NCI-H524 treated with DMSO at 0.1 percent for 48 hours (cell line): ENCODE results near the gene BSDC1.
"Not testable (repeated sequence)": the region's sequence is repeated elsewhere in the genome, so short reads cannot be mapped to it uniquely, and the experiment has no call there.

Source experiments
- DNase-seq: peaks from one replicate; lab custom pipeline; 2025; lab: John Stamatoyannopoulos, UW

Gene BSDC1

GRCh38 chr1:32394141-32394889, at the start of gene BSDC1:
BSDC1 (minus strand) TSS chr1:32394441; CDS start chr1:32394414, 27 bp downstream.
- DNase-seq: peak; percentile 81

- DNase-seq: not testable (repeated sequence)
Observed at GRCh38 chr1:32441467-32441866, 47.2 kb upstream of the BSDC1 start.

GRCh38 chr1:32438777-32439176, 44.5 kb upstream of the BSDC1 start:
- DNase-seq: not testable (repeated sequence)

- DNase-seq: no peak
Observed at GRCh38 chr1:32438136-32438535, 43.9 kb upstream of the BSDC1 start.

- DNase-seq: no peak
Observed at GRCh38 chr1:32431736-32432400, 37.6 kb upstream of the BSDC1 start.

GRCh38 chr1:32427264-32427963, 33.2 kb upstream of the BSDC1 start:
- DNase-seq: no peak

GRCh38 chr1:32426489-32427255, 32.4 kb upstream of the BSDC1 start:
- DNase-seq: no peak

- no peak for DNase-seq
Observed at GRCh38 chr1:32421775-32422174, 27.5 kb upstream of the BSDC1 start.

GRCh38 chr1:32414186-32414886, 20.1 kb upstream of the BSDC1 start:
- DNase-seq: no peak

GRCh38 chr1:32413507-32414185, 19.4 kb upstream of the BSDC1 start:
- DNase-seq: peak; percentile 35

GRCh38 chr1:32411261-32411660, 17.0 kb upstream of the BSDC1 start:
- peak; percentile 87 for DNase-seq

- DNase-seq: no peak
Observed at GRCh38 chr1:32406629-32407111, 12.4 kb upstream of the BSDC1 start.

- DNase-seq: no peak
Observed at GRCh38 chr1:32405672-32406467, 11.6 kb upstream of the BSDC1 start.

GRCh38 chr1:32404946-32405345, 10.7 kb upstream of the BSDC1 start:
- DNase-seq: peak; percentile 34

- DNase-seq: peak; percentile 18
Observed at GRCh38 chr1:32400876-32401631, 6.8 kb upstream of the BSDC1 start.

- no peak for DNase-seq
Observed at GRCh38 chr1:32399843-32400242, 5.6 kb upstream of the BSDC1 start.

- no peak for DNase-seq
Observed at GRCh38 chr1:32398401-32398800, 4.2 kb upstream of the BSDC1 start.

GRCh38 chr1:32396524-32396923, 2.3 kb upstream of the BSDC1 start:
- not testable (repeated sequence) for DNase-seq

GRCh38 chr1:32394890-32395432, 720 bp upstream of the BSDC1 start:
- DNase-seq: peak; percentile 34
